Gastrocnemius medialis (tissue), 4 donors: ENCODE results near the gene RABGAP1L. TPM values are rescaled to one million over a fixed set of nuclear protein-coding genes. Genes with fewer than 3 reads are reported as not detected.

Source experiments
- ATAC-seq, 2 donors: fragments of 150-250 bp; one replicate each; pipeline ENCODE4 v1.9.1; 2016
- DNase-seq, 2 donors: peaks; one replicate each; pipeline ENCODE4 v3.0.0-alpha.2; 2019
- H3K27ac ChIP-seq, 4 donors: fragments of 200-600 bp; sonication (generic); 1 replicate in 1 of 4; 2 replicates in 3 of 4; pipeline ENCODE4 v1.5.1; 2016 to 2018; ENCODE audit warnings: mild to moderate bottlenecking in 2 of 4, moderate library complexity in 1 of 4
- H3K27me3 ChIP-seq, 3 donors: fragments of 200-600 bp; sonication (generic) in 2 of 3; 1 replicate in 1 of 3; 2 replicates in 2 of 3; pipeline versions ENCODE4 v1.5.1 to v1.6.0; 2016 to 2019; ENCODE audit warnings: mild to moderate bottlenecking in 1 of 3, moderate library complexity in 1 of 3
- H3K36me3 ChIP-seq, 2 donors: fragments of 200-600 bp; sonication (generic) in 1 of 2; one replicate each; pipeline ENCODE4 v1.5.1; 2017 to 2018
- H3K4me1 ChIP-seq, 2 donors: fragments of 200-600 bp; sonication (generic) in 1 of 2; one replicate each; pipeline ENCODE4 v1.5.1; 2016 to 2017; ENCODE audit warnings: mild to moderate bottlenecking in 2 of 2
- H3K4me3 ChIP-seq, 4 donors: fragments of 200-600 bp; sonication (generic) in 3 of 4; 1 replicate in 1 of 4; 2 replicates in 3 of 4; pipeline ENCODE4 v1.5.1; 2016 to 2019; ENCODE audit warnings: mild to moderate bottlenecking in 2 of 4
- H3K9me3 ChIP-seq, 3 donors: fragments of 200-600 bp; sonication (generic) in 2 of 3; 1 replicate in 1 of 3; 2 replicates in 2 of 3; pipeline ENCODE4 v1.5.1; 2016 to 2019
- CTCF ChIP-seq, 5 experiments: fragments of 450-650 bp in 3 of 5; fragments of 200-600 bp in 2 of 5; sonication (generic) in 2 of 5; IDR thresholded peaks in 4 of 5; conservative IDR thresholded peaks in 1 of 5; 1 replicate in 4 of 5; 2 replicates in 1 of 5; pipeline ENCODE4 v1.5.1; 2016 to 2019; ENCODE audit warnings: antibody characterized with exemption in 5 of 5, mild to moderate bottlenecking in 3 of 5, moderate library complexity in 3 of 5
- POLR2A ChIP-seq, 2 donors: fragments of 450-650 bp; IDR thresholded peaks; one replicate each; pipeline ENCODE4 v1.6.1; 2017; ENCODE audit warnings: antibody characterized with exemption in 2 of 2, mild to moderate bottlenecking in 2 of 2, moderate library complexity in 2 of 2
- in situ Hi-C, 4 donors: fragments of 200-750 bp; cut with MboI; loops; one replicate each; pipeline versions ENCODE4 v1.15.0 to v1.8.0; 2017; ENCODE audit warnings: low sequenced_read_pairs in 4 of 4
- intact Hi-C: fragments of 100-400 bp; cut with DNase I; formaldehyde crosslinking; loops from one replicate; pipeline ENCODE4 v1.15.1; 2023; ENCODE audit warnings: low total_unique reads
- total RNA-seq, 4 donors: library from RNA; depleted of rRNA; stranded (reverse); fragments of >200 nt; gene quantifications; one replicate each; pipeline versions ENCODE4 v1.1.0 to v1.2.3, GENCODE V29; 2016

The RABGAP1L gene
- total RNA-seq, 4 donors from 2014 or later, result 8.8 to 22.2 (median 14.9) TPM

- no peak for TF ChIP-seq POLR2A (IDR thresholded peaks at IDR 0.05)
- TF ChIP-seq CTCF (IDR thresholded peaks at IDR 0.05 in 4 of 5, conservative IDR thresholded peaks at IDR 0.05 in 1 of 5), result no peak
- in situ Hi-C loops (loop anchor here in 1 of 4 donors (25.0 kb wide), 1 partner anchor 728 kb away; no protein-coding TSS in a partner anchor), intact Hi-C loops (loop anchor here (5.0 kb wide), 1 partner anchor 688 kb away; the partner anchor contains the start of gene PRDX6)
- Histone ChIP-seq H3K4me1 (peaks cover 3 to 5% of the 10 kb centered on the region in 2 donors), H3K4me3 (no peak overlapping the region), H3K27ac (no peak overlapping the region), H3K9me3 (no peaks in the 10 kb centered on the region), H3K36me3 (no peaks in the 10 kb centered on the region), H3K27me3 (no peaks in the 10 kb centered on the region)
- ATAC-seq, result no peak
- no peak for DNase-seq
Observed at GRCh38 chr1:174164826-174165225, 5.5 kb downstream of the RABGAP1L start.

- peaks cover 0 to 2% of the 10 kb centered on the region in 2 donors for H3K4me1 ChIP-seq
- intact Hi-C loops (no loop called here), in situ Hi-C loops (loop anchor here in 1 of 4 donors (25.0 kb wide), 1 partner anchor 728 kb away; no protein-coding TSS in a partner anchor)
- H3K27me3 ChIP-seq, result no peaks in the 10 kb centered on the region
- no peaks in the 10 kb centered on the region for H3K36me3 ChIP-seq
- peak in 1 of 2 donors; percentile 16 for DNase-seq
- no peaks in the 10 kb centered on the region for H3K9me3 ChIP-seq
- ATAC-seq, result no peak
- H3K27ac ChIP-seq, result no peak overlapping the region
- H3K4me3 ChIP-seq, result no peak overlapping the region
- TF ChIP-seq CTCF (IDR thresholded peaks at IDR 0.05 in 4 of 5, conservative IDR thresholded peaks at IDR 0.05 in 1 of 5) (no peak), POLR2A (IDR thresholded peaks at IDR 0.05) (no peak)
Observed at GRCh38 chr1:174165471-174166137, 6.3 kb downstream of the RABGAP1L start.

DNA sequence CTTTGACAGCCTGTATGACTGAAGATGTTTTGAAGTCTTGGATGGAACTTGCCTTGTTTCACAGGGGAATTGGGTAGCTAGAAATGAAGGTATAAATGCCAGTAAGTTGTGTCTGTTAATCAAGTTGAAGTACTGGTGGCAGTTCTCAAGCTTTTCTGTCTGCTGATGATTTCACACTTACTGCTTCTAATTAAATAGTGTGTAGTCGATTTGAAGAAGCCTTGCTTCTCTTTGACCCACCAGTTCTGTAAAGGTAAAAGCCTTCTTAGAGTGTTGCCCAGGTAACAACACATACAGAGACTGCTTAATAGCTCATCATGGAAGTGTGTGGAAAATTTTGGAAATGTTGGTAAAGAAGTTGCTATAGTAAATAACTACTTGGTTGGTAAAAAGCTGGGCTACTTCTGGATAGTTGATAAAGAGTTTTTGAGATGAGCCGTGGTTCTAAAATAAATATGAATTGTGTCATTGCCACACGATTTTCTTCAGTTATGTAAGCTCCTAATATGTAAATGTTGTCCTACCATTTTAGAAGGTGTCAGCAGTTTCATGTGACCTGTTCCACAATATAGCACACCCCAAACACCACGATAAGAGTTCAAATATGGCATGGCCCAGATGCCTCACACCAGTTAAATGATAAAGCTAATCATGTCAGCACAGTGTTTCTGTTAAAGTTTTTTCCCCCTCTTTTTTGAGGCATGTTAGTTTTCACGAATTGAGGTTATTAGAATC lies 7.4 kb downstream of the RABGAP1L start:
- Histone ChIP-seq H3K36me3 (no peaks in the 10 kb centered on the region), H3K4me1 (no peaks in the 10 kb centered on the region), H3K27ac (no peak overlapping the region), H3K27me3 (no peaks in the 10 kb centered on the region), H3K9me3 (no peaks in the 10 kb centered on the region), H3K4me3 (no peak overlapping the region)
- TF ChIP-seq CTCF (IDR thresholded peaks at IDR 0.05 in 4 of 5, conservative IDR thresholded peaks at IDR 0.05 in 1 of 5) (no peak), POLR2A (IDR thresholded peaks at IDR 0.05) (no peak)
- in situ Hi-C loops, result loop anchor here in 1 of 4 donors (25.0 kb wide), 1 partner anchor 729 kb away; no protein-coding TSS in a partner anchor
- no peak for ATAC-seq
- intact Hi-C loops, result no loop called here
- no peak for DNase-seq

- in situ Hi-C loops (loop anchor here in 1 of 4 donors (25.0 kb wide), 1 partner anchor 730 kb away; no protein-coding TSS in a partner anchor), intact Hi-C loops (no loop called here)
- no peaks in the 10 kb centered on the region for H3K27me3 ChIP-seq
- TF ChIP-seq POLR2A (IDR thresholded peaks at IDR 0.05), result no peak
- no peaks in the 10 kb centered on the region for H3K36me3 ChIP-seq
- no peak overlapping the region for H3K27ac ChIP-seq
- H3K9me3 ChIP-seq, result no peaks in the 10 kb centered on the region
- no peaks in the 10 kb centered on the region for H3K4me1 ChIP-seq
- H3K4me3 ChIP-seq, result no peak overlapping the region
- ATAC-seq, result no peak
- DNase-seq, result no peak
Observed at GRCh38 chr1:174167265-174167803, 8.0 kb downstream of the RABGAP1L start.

- no peak for ATAC-seq
- Histone ChIP-seq H3K36me3 (no peaks in the 10 kb centered on the region), H3K27ac (no peak overlapping the region), H3K4me3 (no peak overlapping the region), H3K4me1 (no peaks in the 10 kb centered on the region), H3K27me3 (no peaks in the 10 kb centered on the region), H3K9me3 (no peaks in the 10 kb centered on the region)
- in situ Hi-C loops, result loop anchor here in 1 of 4 donors (25.0 kb wide), 1 partner anchor 732 kb away; no protein-coding TSS in a partner anchor
- intact Hi-C loops, result no loop called here
- TF ChIP-seq POLR2A (IDR thresholded peaks at IDR 0.05) (no peak), CTCF (IDR thresholded peaks at IDR 0.05 in 4 of 5, conservative IDR thresholded peaks at IDR 0.05 in 1 of 5) (no peak)
- DNase-seq, result no peak
Observed at GRCh38 chr1:174169342-174169741, 10.0 kb downstream of the RABGAP1L start.
